ENCODE results near the gene INSL3.

The INSL3 gene

DNA sequence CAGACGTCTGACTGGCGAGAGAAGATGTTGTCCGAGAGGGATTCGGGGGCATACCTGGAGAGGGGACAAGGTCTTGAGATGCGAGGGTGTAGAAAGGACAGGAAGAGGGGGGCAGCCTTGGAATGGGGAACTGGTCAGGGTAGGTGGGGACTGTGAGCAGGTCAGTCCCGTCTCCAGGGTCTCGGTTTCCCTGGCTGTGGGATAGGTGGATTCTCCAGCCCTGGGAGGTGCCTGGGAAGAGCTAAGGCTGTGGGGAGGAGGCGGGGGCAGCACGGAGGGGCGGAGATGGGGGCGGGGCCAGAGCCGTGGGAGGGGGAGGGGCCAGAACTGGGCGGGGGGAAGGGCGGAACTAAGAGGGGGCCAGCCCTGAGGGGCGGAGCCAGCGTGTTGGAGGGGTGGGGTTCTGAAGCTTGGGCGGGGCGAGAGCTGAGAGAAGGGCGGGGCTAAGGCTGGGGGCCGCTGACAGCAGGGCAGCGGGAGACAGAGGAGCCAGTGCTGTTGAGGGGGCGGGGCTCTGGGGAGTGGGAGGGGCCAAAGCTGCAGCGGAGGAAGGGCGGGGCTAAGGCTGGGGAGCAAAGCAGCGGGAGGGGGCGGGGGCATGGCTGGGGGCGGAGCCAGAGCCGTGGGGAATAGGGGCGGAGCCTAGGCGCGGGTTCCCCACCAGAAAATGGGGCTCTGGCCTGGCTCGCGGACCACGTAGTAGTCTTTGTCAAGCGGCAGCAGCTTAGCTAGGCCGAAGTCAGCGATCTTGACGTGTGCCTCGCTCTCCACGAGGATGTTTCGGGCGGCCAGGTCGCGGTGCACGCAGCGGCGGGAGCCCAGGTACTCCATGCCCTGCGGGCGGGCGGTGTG lies 9.5 kb upstream of the INSL3 start:
- peaks cover 25 to 26% of the 10 kb centered on the region in 2 experiments for H3K4me1 ChIP-seq (ENCODE audit: control insufficient read depth in 1 of 2, insufficient read depth in 1 of 2, low read depth in 1 of 2, low read length in 1 of 2)
- H3K27me3 ChIP-seq: no peaks in the 10 kb centered on the region
- no peak overlapping the region for H3K27ac ChIP-seq
- no peak overlapping the region for H3K4me3 ChIP-seq (ENCODE audit: low read depth in 1 of 2, low read length in 1 of 2)
- no peaks in the 10 kb centered on the region for H3K9me3 ChIP-seq
- TF ChIP-seq, protein P1, sequence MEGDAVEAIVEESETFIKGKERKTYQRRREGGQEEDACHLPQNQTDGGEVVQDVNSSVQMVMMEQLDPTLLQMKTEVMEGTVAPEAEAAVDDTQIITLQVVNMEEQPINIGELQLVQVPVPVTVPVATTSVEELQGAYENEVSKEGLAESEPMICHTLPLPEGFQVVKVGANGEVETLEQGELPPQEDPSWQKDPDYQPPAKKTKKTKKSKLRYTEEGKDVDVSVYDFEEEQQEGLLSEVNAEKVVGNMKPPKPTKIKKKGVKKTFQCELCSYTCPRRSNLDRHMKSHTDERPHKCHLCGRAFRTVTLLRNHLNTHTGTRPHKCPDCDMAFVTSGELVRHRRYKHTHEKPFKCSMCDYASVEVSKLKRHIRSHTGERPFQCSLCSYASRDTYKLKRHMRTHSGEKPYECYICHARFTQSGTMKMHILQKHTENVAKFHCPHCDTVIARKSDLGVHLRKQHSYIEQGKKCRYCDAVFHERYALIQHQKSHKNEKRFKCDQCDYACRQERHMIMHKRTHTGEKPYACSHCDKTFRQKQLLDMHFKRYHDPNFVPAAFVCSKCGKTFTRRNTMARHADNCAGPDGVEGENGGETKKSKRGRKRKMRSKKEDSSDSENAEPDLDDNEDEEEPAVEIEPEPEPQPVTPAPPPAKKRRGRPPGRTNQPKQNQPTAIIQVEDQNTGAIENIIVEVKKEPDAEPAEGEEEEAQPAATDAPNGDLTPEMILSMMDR (IDR thresholded peaks at IDR 0.05): no peak
- H3K36me3 ChIP-seq: peaks cover 82% of the 10 kb centered on the region

DNA sequence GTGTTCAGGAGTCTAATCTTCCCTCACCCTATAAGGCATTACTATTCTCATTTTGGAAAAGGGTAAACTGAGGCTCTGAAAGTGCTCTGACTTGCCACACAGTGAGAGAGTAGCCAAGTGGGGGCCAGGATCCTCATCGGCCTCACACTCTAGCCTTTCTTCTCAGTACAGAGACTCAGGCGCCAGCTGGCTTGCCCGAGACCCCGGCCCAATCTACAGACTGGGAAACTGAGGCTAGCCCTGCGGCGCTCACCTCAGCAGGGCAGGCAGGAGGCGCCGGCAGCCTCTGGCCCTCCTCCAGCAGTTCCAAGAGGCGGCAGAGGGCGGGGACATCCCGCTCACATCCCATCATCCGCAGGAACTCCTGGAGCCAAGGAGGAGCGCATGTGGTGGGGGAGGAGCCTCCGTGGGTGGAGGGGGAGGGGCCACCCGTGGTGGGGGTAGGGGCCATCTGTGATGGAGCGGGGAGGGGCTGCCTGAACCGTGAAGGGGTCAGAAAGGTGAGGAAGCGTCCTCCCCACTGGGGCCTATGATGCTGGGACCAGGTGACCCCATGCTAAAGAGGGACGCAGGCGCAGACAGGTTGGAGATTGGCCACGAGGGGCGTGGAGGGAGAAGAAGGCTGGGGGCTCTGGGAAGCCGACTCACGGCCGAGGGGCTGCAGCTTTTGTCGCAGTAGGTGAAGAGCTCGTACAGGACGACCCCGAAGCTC lies 8.7 kb upstream of the INSL3 start:
- TF ChIP-seq, protein P1 (IDR thresholded peaks at IDR 0.05): no peak
- peaks cover 25 to 26% of the 10 kb centered on the region in 2 experiments for H3K4me1 ChIP-seq (ENCODE audit: control insufficient read depth in 1 of 2, insufficient read depth in 1 of 2, low read depth in 1 of 2, low read length in 1 of 2)
- H3K4me3 ChIP-seq (ENCODE audit: low read depth in 1 of 2, low read length in 1 of 2): no peak overlapping the region
- peaks cover 80% of the 10 kb centered on the region for H3K36me3 ChIP-seq
- no peaks in the 10 kb centered on the region for H3K9me3 ChIP-seq
- H3K27me3 ChIP-seq: no peaks in the 10 kb centered on the region
- no peak overlapping the region for H3K27ac ChIP-seq

DNA sequence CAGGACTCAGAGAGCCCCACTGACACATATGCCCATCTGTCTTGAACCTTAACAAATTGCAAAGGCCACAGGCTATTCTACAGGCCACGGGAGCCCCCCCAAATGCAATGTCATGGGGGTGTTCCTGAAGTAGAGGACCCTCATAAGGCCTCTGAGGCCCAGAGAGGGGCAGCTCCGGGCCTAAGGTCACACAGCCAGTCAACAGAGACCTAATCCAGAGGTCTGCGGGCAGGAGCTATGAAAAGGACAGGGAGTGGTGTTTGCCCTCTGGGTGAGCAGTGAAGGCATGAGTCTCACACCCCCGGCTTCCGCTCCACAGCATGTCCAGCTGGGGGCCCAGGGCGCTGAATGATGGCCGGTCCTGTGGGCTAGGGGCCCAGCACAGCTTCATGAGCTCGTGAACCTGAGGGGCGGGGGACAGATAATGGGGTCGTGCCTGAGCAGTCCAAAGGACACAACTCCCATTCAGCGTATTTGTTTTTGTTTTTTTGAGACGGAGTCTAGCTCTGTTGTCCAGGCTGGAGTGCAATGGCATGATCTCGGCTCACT lies 5.3 kb upstream of the INSL3 start:
- peak overlapping the region in 1 of 2 experiments; percentile 44 for H3K4me3 ChIP-seq (ENCODE audit: low read depth in 1 of 2, low read length in 1 of 2)
- H3K36me3 ChIP-seq: peaks cover 52% of the 10 kb centered on the region
- H3K27ac ChIP-seq: peak overlapping the region; percentile 87
- H3K9me3 ChIP-seq: no peaks in the 10 kb centered on the region
- peaks cover 25 to 26% of the 10 kb centered on the region in 2 experiments for H3K4me1 ChIP-seq (ENCODE audit: control insufficient read depth in 1 of 2, insufficient read depth in 1 of 2, low read depth in 1 of 2, low read length in 1 of 2)
- TF ChIP-seq, protein P1 (IDR thresholded peaks at IDR 0.05): no peak
- no peaks in the 10 kb centered on the region for H3K27me3 ChIP-seq

DNA sequence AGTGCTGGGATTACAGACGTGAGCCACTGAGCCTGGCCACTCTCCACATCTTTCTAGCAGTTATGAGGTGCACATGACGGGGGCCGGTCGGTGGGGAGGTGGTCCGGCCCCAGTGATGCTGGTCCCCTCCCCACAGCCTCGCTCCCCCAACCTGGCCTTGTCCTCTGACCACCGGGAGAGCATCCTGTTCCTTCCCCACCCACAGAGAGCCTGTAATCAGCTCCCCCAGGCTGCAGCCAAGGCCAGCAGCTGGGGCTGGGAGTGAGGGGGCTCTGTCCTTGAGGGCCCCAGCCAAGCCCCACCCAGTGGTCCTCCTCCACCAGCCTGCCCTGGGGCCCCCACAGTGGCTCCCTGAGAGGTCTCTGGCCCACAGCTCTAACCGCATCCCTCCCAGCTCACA lies 3.0 kb upstream of the INSL3 start:
- TF ChIP-seq, protein P1 (IDR thresholded peaks at IDR 0.05): no peak
- Histone ChIP-seq H3K4me1 (ENCODE audit: control insufficient read depth in 1 of 2, insufficient read depth in 1 of 2, low read depth in 1 of 2, low read length in 1 of 2) (peaks cover 25 to 26% of the 10 kb centered on the region in 2 experiments), H3K27ac (no peak overlapping the region), H3K4me3 (ENCODE audit: low read depth in 1 of 2, low read length in 1 of 2) (no peak overlapping the region), H3K36me3 (peaks cover 30% of the 10 kb centered on the region), H3K9me3 (no peaks in the 10 kb centered on the region), H3K27me3 (no peaks in the 10 kb centered on the region)

DNA sequence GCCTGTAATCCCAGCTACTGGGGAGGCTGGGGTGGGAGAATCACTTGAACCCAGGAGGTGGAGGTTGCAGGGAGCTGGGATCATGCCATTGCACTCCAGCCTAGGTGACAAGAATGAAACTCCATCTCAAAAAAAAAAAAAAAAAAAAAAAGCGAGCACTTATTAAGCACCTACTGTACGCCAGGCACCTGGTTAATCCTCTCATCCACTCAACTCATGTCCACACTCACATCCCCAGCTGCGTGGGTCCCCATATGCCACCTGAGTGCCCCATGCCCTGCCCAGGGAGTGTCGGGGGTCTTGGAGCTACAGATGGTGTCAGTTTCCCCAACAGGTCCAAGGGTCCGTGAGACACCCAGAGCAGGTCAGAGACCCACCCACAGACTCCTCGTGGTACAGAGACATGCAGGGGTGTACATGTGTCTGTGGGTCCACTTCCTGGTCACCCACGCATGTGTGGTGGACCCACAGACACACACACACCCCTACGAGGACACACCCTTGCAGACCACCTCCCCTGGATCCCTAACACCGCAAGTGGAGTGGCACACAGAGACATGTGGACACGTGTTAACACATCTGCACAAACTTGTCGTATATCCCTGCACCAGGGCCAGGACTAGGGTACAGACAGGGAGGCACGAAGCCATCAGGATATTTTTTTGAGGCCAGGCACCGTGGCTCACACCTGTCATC lies 3.5 kb downstream of the INSL3 start:
- no peak overlapping the region for H3K27ac ChIP-seq
- H3K27me3 ChIP-seq: no peaks in the 10 kb centered on the region
- no peaks in the 10 kb centered on the region for H3K36me3 ChIP-seq
- no peaks in the 10 kb centered on the region for H3K4me1 ChIP-seq (ENCODE audit: control insufficient read depth in 1 of 2, insufficient read depth in 1 of 2, low read depth in 1 of 2, low read length in 1 of 2)
- H3K9me3 ChIP-seq: no peaks in the 10 kb centered on the region
- no peak overlapping the region for H3K4me3 ChIP-seq (ENCODE audit: low read depth in 1 of 2, low read length in 1 of 2)
- TF ChIP-seq, protein P1 (IDR thresholded peaks at IDR 0.05): no peak

All from neutrophil (primary cell).